Peyer's patch (tissue), 4 donors: ENCODE results near the gene ANKRD13C.

Experiments used
- CTCF ChIP-seq, 6 experiments: fragments of 450-650 bp in 4 of 6; fragments of 200-600 bp in 2 of 6; sonication (generic) in 1 of 6; IDR thresholded peaks; one replicate each; pipeline ENCODE4 v1.5.1; 2017 to 2019; ENCODE audit warnings: antibody characterized with exemption in 6 of 6, mild to moderate bottlenecking in 3 of 6, moderate library complexity in 1 of 6
- POLR2A ChIP-seq, 2 donors: fragments of 450-650 bp; IDR thresholded peaks; one replicate each; pipeline ENCODE4 v1.5.1; 2017; ENCODE audit warnings: antibody characterized with exemption in 2 of 2, mild to moderate bottlenecking in 2 of 2, moderate library complexity in 2 of 2

- TF ChIP-seq CTCF (IDR thresholded peaks at IDR 0.05) (no peak), POLR2A (IDR thresholded peaks at IDR 0.05) (no peak)
Measured at GRCh38 chr1:70397013-70397412, 42.5 kb upstream of the ANKRD13C start.
